Neural cell (in vitro differentiated cells): ENCODE results near the gene TOP2B. TPM values are rescaled to one million over a fixed set of nuclear protein-coding genes. Genes with fewer than 3 reads are reported as not detected.

Source experiments
- H2AFZ ChIP-seq: fragments of 200-600, 300-800 bp; sonication (generic), shearing (Covaris generic); 2 replicates; pipeline ENCODE4 v1.6.0; 2014; ENCODE audit warnings: low read depth, mild to moderate bottlenecking, antibody characterized with exemption, low read length, moderate library complexity
- H3F3A ChIP-seq: fragments of 200-600 bp; shearing (Covaris generic); 2 replicates; pipeline ENCODE4 v1.6.1; 2016; ENCODE audit warnings: mild to moderate bottlenecking, moderate library complexity, mixed read lengths, antibody characterized with exemption, low read length; ENCODE audit not compliant: insufficient read depth, poor library complexity, severe bottlenecking
- H3K27ac ChIP-seq: fragments of 200-600, 300-800 bp; sonication (generic), shearing (Covaris generic); 2 replicates; pipeline ENCODE4 v1.5.1; 2014; ENCODE audit warnings: mild to moderate bottlenecking, low read length, moderate library complexity
- H3K27me3 ChIP-seq: fragments of 300-800, 200-600 bp; sonication (generic), shearing (Covaris generic); 2 replicates; pipeline ENCODE4 v1.6.0; 2014; ENCODE audit warnings: mild to moderate bottlenecking, low read depth, low read length, moderate library complexity; ENCODE audit not compliant: insufficient read depth
- H3K36me3 ChIP-seq: fragments of 300-800, 200-600 bp; sonication (generic), shearing (Covaris generic); 2 replicates; pipeline ENCODE4 v1.5.1; 2014; ENCODE audit warnings: mild to moderate bottlenecking, antibody characterized with exemption, low read length, moderate library complexity; ENCODE audit not compliant: insufficient read depth
- H3K4me2 ChIP-seq: fragments of 300-800, 200-600 bp; sonication (generic), shearing (Covaris generic); 2 replicates; pipeline ENCODE4 v1.6.0; 2014; ENCODE audit warnings: mild to moderate bottlenecking, low read length
- H3K4me3 ChIP-seq: fragments of 300-800, 200-600 bp; sonication (generic), shearing (Covaris generic); 2 replicates; pipeline ENCODE4 v1.5.1; 2014; ENCODE audit warnings: mild to moderate bottlenecking, low read length, moderate library complexity
- H3K79me2 ChIP-seq: fragments of 200-600 bp; shearing (Covaris generic); replicated peaks from 2 replicates; pipeline ENCODE4 v1.6.0; 2014; ENCODE audit warnings: mild to moderate bottlenecking, low read length, moderate library complexity; ENCODE audit not compliant: insufficient read depth
- H3K9ac ChIP-seq: fragments of 300-800, 200-600 bp; sonication (generic), shearing (Covaris generic); 2 replicates; pipeline ENCODE4 v1.6.1; 2016; ENCODE audit warnings: mild to moderate bottlenecking, low read length, mixed read lengths
- H3K9me2 ChIP-seq: fragments of 200-600 bp; shearing (Covaris generic); 2 replicates; pipeline ENCODE4 v1.6.1; 2016; ENCODE audit warnings: mild to moderate bottlenecking, low read length, mixed read lengths; ENCODE audit not compliant: insufficient read depth
- H3K9me3 ChIP-seq: fragments of 200-600, 300-800 bp; sonication (generic), shearing (Covaris generic); 2 replicates; pipeline ENCODE4 v1.6.1; 2016; ENCODE audit warnings: mild to moderate bottlenecking, mixed run types, low read length, moderate library complexity, mixed read lengths
- H4K20me1 ChIP-seq: fragments of 200-600 bp; shearing (Covaris generic); 2 replicates; pipeline ENCODE4 v1.6.1; 2016; ENCODE audit warnings: mild to moderate bottlenecking, mixed run types; ENCODE audit not compliant: insufficient read depth
- CTCF ChIP-seq: fragments of 450-650 bp; IDR thresholded peaks from 2 replicates; pipeline ENCODE4 v1.5.1; 2014; ENCODE audit warnings: antibody characterized with exemption, mild to moderate bottlenecking, moderate library complexity; ENCODE audit not compliant: poor library complexity, severe bottlenecking
- EP300 ChIP-seq: fragments of 450-650 bp; conservative IDR thresholded peaks from 2 replicates; pipeline ENCODE4 v1.6.1; 2014; ENCODE audit warnings: antibody characterized with exemption, mild to moderate bottlenecking, moderate library complexity; ENCODE audit not compliant: poor library complexity, severe bottlenecking
- MXI1 ChIP-seq: fragments of 450-650 bp; conservative IDR thresholded peaks from 2 replicates; pipeline ENCODE4 v1.6.1; 2014; ENCODE audit warnings: antibody characterized with exemption, mild to moderate bottlenecking; ENCODE audit not compliant: poor library complexity, severe bottlenecking
- POLR2AphosphoS5 ChIP-seq: IDR thresholded peaks from 2 replicates; pipeline ENCODE4 v1.6.1; 2012
- RAD21 ChIP-seq: fragments of 450-650 bp; conservative IDR thresholded peaks from 2 replicates; pipeline ENCODE4 v1.6.1; 2014; ENCODE audit warnings: antibody characterized with exemption, mild to moderate bottlenecking, moderate library complexity
- REST ChIP-seq: IDR thresholded peaks from 2 replicates; pipeline ENCODE4 v1.6.1; 2012; ENCODE audit warnings: borderline replicate concordance
- SMC3 ChIP-seq: fragments of 450-650 bp; conservative IDR thresholded peaks from 2 replicates; pipeline ENCODE4 v1.6.1; 2014; ENCODE audit warnings: antibody characterized with exemption, mild to moderate bottlenecking, moderate library complexity; ENCODE audit not compliant: poor library complexity
- TAF1 ChIP-seq: IDR thresholded peaks from 2 replicates; pipeline ENCODE4 v1.6.1; 2012; ENCODE audit warnings: low read depth
- polyA plus RNA-seq: library from polyadenylated mRNA; depleted of rRNA; stranded (reverse); fragments of >200 nt; gene quantifications from 2 replicates; pipeline ENCODE4 v1.2.3, GENCODE V29; 2014

Gene TOP2B
- polyA plus RNA-seq, 1 donor from 2014 or later = 440 TPM

DNA sequence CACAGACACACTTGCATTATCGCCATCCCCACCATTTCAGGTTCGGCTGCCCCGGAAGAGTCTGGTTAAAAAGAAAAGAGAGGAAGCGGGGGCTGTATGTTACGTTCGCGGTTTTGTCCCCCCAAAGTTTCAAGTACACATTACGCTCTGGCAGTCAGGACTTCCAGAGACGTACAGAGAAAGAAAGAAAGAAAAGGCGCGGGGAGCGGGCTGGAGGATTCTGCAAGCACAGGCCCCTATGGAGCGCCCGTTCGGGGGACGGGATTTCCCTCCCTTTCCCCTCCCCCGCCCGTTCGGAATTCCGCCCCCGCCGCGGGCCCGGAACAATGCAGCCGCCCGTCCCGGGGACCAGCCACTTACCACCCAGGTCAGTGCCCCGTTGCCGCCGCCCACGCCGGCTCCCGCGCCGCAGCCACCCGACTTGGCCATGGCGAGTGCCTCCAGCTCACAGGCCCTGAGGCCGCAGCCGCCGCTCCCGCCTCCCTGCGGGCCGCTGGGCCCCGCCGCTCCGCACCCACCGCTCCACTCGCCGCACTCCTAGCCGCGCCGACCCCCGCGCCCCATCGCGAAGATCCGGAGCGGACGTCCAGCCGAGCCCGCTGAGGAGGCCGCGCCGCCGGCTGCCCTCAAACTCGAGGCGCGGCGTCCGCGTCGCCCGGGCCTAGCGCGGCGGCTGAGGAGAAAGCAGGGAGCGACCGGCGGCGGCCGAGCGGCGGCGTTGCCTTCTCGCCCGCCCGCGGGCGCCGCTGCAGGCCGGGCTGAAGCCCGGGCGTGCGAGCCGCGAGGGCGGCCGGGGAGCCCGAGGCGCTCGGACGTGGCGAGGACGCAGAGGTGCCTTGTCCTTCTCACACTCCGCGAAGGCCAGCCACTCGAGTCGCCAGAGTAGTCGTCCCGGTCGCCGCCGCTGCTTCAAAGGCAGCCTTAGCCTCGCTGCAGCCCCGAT, 567 bp downstream of the TOP2B start (continued):
- no peak for TF ChIP-seq REST
- no peak for TF ChIP-seq TAF1

DNA sequence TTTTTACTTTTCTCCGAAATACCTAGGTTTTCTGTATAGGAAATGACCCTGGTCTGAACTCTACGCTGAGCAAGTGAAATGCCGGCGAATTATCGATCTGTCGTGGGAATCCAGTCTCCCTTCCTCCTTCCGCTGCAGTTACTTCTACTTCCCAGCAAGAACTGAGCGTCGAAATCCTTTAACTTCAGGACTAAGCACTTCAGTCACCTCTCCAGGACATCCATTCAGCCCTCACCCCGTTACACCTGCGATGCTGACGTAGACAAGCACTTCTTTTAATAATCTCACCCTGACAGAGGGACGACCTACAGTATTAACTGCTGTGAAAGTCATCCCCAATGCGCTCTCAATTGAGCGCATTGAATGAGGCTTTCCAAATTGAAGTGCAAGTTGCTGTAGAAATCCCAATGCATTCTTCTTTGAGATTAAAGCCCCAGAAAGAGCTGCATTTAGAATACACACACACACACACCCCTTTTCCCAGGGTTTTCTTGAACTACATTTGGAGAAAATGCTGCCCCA, 1.3 kb downstream of the TOP2B start:
- Histone ChIP-seq H3K79me2 (peaks cover 56% of the 10 kb centered on the region), H3K9me3 (no peaks in the 10 kb centered on the region), H3K27ac (peak overlapping the region; percentile 98), H3K4me2 (peak overlapping the region; percentile 100), H3F3A (peaks cover 3% of the 10 kb centered on the region), H3K27me3 (no peaks in the 10 kb centered on the region), H2AFZ (no peak overlapping the region), H3K9me2 (no peaks in the 10 kb centered on the region), H3K4me3 (peak overlapping the region; percentile 75), H4K20me1 (peaks cover 14% of the 10 kb centered on the region), H3K36me3 (no peaks in the 10 kb centered on the region), H3K9ac (peak overlapping the region; percentile 96)
- TF ChIP-seq POLR2AphosphoS5 = peak; percentile 21
- peak; percentile 16 for TF ChIP-seq RAD21
- TF ChIP-seq SMC3 = peak; percentile 21
- TF ChIP-seq EP300 = no peak
- TF ChIP-seq CTCF = no peak
- TF ChIP-seq REST = no peak
- peak; percentile 14 for TF ChIP-seq MXI1
